Stimulated activated naive CD8-positive, alpha-beta T cell treated with anti-CD3 and anti-CD28 coated beads, Interleukin-15, Interleukin-2, amounts not matched to agents 100 U/mL and 50 U/mL, for 24 hours (primary cell): ENCODE data around the gene LRP4.
A peak's percentile ranks its signal among the peaks of the same experiment; 100 is the strongest.

Experiments used
- ATAC-seq: fragments of 150-1000 bp; cut with Tn5 transposase; one replicate; pipeline ENCODE4 v1.10.0; 2021
- DNase-seq: peaks from one replicate; pipeline ENCODE4 v3.0.0; 2021

Gene LRP4

GRCh38 chr11:46845740-46846509, 72.4 kb downstream of the LRP4 start, which contains the start of gene CKAP5:
Gene CKAP5, minus strand, starts transcription at chr11:46846280. Its CDS starts 25,049 bp downstream, at chr11:46821231.
- ATAC-seq (peak; percentile 97), DNase-seq (peak; percentile 90)

- DNase-seq (no peak), ATAC-seq (peak; percentile 11)
These were observed 73.0 kb downstream of the LRP4 start for GRCh38 chr11:46845440-46845739.

- ATAC-seq, result no peak
- no peak for DNase-seq
These were observed 78.2 kb downstream of the LRP4 start for GRCh38 chr11:46840116-46840515.

- ATAC-seq (no peak), DNase-seq (no peak)
These were observed 79.8 kb downstream of the LRP4 start for GRCh38 chr11:46838501-46838900.

GRCh38 chr11:46837860-46838259, 80.5 kb downstream of the LRP4 start:
- ATAC-seq (no peak), DNase-seq (no peak)

GRCh38 chr11:46836870-46837269, 81.5 kb downstream of the LRP4 start:
- ATAC-seq, result no peak
- DNase-seq, result no peak

GRCh38 chr11:46836431-46836830, 81.9 kb downstream of the LRP4 start:
- no peak for ATAC-seq

GRCh38 chr11:46835897-46836296, 82.5 kb downstream of the LRP4 start:
- no peak for ATAC-seq
- DNase-seq, result no peak

More at GRCh38 chr11:46836431-46836830, 81.9 kb downstream of the LRP4 start:
- DNase-seq, result no peak

- DNase-seq, result no peak
These were observed 83.5 kb downstream of the LRP4 start for GRCh38 chr11:46834821-46835220.

GRCh38 chr11:46832511-46833214, 85.7 kb downstream of the LRP4 start:
- ATAC-seq (no peak), DNase-seq (no peak)

More at GRCh38 chr11:46834821-46835220, 83.5 kb downstream of the LRP4 start:
- no peak for ATAC-seq

- DNase-seq (no peak), ATAC-seq (no peak)
These were observed 90.4 kb downstream of the LRP4 start for GRCh38 chr11:46827995-46828394.

GRCh38 chr11:46826310-46827044, 91.9 kb downstream of the LRP4 start:
- peak; percentile 82 for DNase-seq

GRCh38 chr11:46808799-46809431, 109.4 kb downstream of the LRP4 start:
- DNase-seq, result no peak
- no peak for ATAC-seq

More at GRCh38 chr11:46826310-46827044, 91.9 kb downstream of the LRP4 start:
- ATAC-seq, result peak; percentile 100
